GM10266 (cell line): ENCODE data around the gene SLC7A7.

Experiments
- DNase-seq: peaks from one replicate; pipeline ENCODE4 v3.0.0; 2012; ENCODE audit errors: extremely low spot score
- CTCF ChIP-seq: IDR thresholded peaks from 2 replicates; pipeline ENCODE4 v1.5.1; 2012; ENCODE audit warnings: mild to moderate bottlenecking, low read depth; ENCODE audit not compliant: control insufficient read depth, insufficient read depth; ENCODE audit errors: missing control alignments

Gene SLC7A7

GRCh38 chr14:22842211-22843122, 27.2 kb upstream of the SLC7A7 start:
- no peak for TF ChIP-seq CTCF
- no peak for DNase-seq

- DNase-seq: no peak
- no peak for TF ChIP-seq CTCF
Measured at GRCh38 chr14:22841769-22842168, 26.5 kb upstream of the SLC7A7 start.

- TF ChIP-seq CTCF: no peak
- no peak for DNase-seq
Measured at GRCh38 chr14:22841311-22841710, 26.1 kb upstream of the SLC7A7 start.

- TF ChIP-seq CTCF: no peak
- DNase-seq: no peak
Measured at GRCh38 chr14:22839159-22839779, 24.0 kb upstream of the SLC7A7 start.

GRCh38 chr14:22838631-22839041, 23.4 kb upstream of the SLC7A7 start:
- no peak for DNase-seq
- no peak for TF ChIP-seq CTCF

- TF ChIP-seq CTCF: no peak
- no peak for DNase-seq
Measured at GRCh38 chr14:22837750-22838538, 22.7 kb upstream of the SLC7A7 start.
